Activated naive CD8-positive, alpha-beta T cell treated with anti-CD3 and anti-CD28 coated beads, Interleukin-2, amount 10 ng/mL, durations not matched to agents 7 days and 5 days (primary cell): ENCODE results near the gene RPTOR. TPM values are rescaled to one million over a fixed set of nuclear protein-coding genes. Genes with fewer than 3 reads are reported as not detected.
A peak's percentile ranks its signal among the peaks of the same experiment; 100 is the strongest.

Experiments
- ATAC-seq: fragments of 150-1000 bp; cut with Tn5 transposase; one replicate; pipeline ENCODE4 v1.10.0; 2021; ENCODE audit warnings: low read depth, moderate library complexity
- POLR2A ChIA-PET: fragments of 350-600 bp; sonication (Branson Sonifier 250); formaldehyde crosslinking; loops from one replicate; lab custom pipeline; 2021; ENCODE audit warnings: antibody characterized with exemption; lab: Charles Lee
- DNase-seq: peaks from one replicate; pipeline ENCODE4 v3.0.0; 2021
- H3K27ac Mint-ChIP-seq: one replicate; pipeline ENCODE4 v1.8.0; 2022; ENCODE audit warnings: mild to moderate bottlenecking, mixed read lengths
- H3K27me3 Mint-ChIP-seq: one replicate; pipeline ENCODE4 v1.8.0; 2022; ENCODE audit warnings: mild to moderate bottlenecking, moderate library complexity, mixed read lengths
- H3K36me3 Mint-ChIP-seq: one replicate; pipeline ENCODE4 v1.8.0; 2021; ENCODE audit warnings: mild to moderate bottlenecking, mixed read lengths
- H3K4me1 Mint-ChIP-seq: one replicate; pipeline ENCODE4 v1.8.0; 2021; ENCODE audit warnings: mixed read lengths
- H3K4me3 Mint-ChIP-seq: one replicate; pipeline ENCODE4 v1.8.0; 2022; ENCODE audit warnings: mild to moderate bottlenecking, moderate library complexity, mixed read lengths
- H3K9me3 Mint-ChIP-seq: one replicate; pipeline ENCODE4 v1.8.0; 2021; ENCODE audit warnings: mixed read lengths
- total RNA-seq, 2 experiments: library from RNA; stranded (reverse); gene quantifications; one replicate each; pipeline ENCODE4 v1.2.3, GENCODE V29; 2021

The RPTOR gene
- total RNA-seq, 2 experiments from 2014 or later: 43.2 to 43.8 TPM

DNA sequence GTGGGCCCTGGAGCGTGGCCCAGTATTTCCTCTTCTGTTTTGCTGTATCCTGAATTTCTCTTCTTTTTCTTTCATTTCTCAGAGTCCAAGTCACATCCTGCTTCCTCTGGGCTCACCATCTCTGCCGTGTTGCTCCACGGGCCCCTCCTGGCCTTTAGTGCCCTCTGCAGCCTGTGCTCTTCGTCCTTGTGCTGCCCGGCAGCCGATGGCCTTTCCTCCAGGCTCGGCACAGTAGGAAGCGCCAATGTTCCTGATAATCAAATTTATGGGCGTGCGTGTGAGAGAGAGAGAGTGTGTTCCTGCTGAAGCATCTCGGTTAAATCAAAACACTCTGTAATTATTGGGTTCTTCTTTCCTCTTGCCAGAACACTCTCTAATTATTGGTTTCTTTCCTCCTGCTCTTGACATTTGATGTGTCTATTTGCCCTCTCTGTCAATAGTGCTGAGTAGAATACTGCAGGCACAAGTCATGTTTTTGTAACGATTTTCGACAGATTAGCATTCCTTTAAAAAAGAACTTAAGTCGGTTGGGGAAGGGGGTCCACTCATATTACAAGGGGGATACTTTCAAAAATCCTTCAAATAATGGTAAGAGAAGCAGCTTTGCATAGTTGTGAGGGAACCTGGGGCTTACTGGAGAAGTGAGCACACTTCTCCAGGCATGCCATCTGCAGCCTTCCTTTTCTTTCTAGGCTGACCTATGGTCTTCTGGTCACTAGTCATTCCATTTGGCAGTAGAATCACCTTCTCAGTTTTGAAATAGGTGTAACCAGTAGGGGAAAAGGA, 126.6 kb downstream of the RPTOR start:
- DNase-seq (no peak), ATAC-seq (no peak)
- Mint-ChIP-seq H3K4me1 (peaks cover 59% of the 10 kb centered on the region), H3K36me3 (peaks cover 28% of the 10 kb centered on the region), H3K9me3 (no peaks in the 10 kb centered on the region), H3K27ac (peak overlapping the region; percentile 37), H3K4me3 (no peak overlapping the region), H3K27me3 (no peaks in the 10 kb centered on the region)
- POLR2A ChIA-PET: no interaction called here

DNA sequence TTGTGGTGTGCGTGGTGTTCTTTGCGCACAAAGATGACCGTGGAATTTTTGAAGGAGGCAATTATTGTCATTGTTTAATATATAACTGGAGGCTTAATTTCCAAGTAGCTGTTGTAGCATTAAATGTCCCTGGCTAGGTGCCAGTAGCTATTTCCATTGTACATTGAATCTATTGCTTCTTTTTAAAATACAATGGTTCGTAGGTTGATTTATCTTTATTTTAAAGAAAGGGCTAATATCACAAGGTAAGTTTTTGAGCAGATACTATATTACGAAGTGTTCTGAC, 127.1 kb downstream of the RPTOR start:
- H3K27me3 Mint-ChIP-seq: no peaks in the 10 kb centered on the region
- POLR2A ChIA-PET: no interaction called here
- peaks cover 57% of the 10 kb centered on the region for H3K4me1 Mint-ChIP-seq
- ATAC-seq (no peak), DNase-seq (no peak)
- H3K36me3 Mint-ChIP-seq: peaks cover 25% of the 10 kb centered on the region
- no peak overlapping the region for H3K27ac Mint-ChIP-seq
- H3K9me3 Mint-ChIP-seq: no peaks in the 10 kb centered on the region
- no peak overlapping the region for H3K4me3 Mint-ChIP-seq

DNA sequence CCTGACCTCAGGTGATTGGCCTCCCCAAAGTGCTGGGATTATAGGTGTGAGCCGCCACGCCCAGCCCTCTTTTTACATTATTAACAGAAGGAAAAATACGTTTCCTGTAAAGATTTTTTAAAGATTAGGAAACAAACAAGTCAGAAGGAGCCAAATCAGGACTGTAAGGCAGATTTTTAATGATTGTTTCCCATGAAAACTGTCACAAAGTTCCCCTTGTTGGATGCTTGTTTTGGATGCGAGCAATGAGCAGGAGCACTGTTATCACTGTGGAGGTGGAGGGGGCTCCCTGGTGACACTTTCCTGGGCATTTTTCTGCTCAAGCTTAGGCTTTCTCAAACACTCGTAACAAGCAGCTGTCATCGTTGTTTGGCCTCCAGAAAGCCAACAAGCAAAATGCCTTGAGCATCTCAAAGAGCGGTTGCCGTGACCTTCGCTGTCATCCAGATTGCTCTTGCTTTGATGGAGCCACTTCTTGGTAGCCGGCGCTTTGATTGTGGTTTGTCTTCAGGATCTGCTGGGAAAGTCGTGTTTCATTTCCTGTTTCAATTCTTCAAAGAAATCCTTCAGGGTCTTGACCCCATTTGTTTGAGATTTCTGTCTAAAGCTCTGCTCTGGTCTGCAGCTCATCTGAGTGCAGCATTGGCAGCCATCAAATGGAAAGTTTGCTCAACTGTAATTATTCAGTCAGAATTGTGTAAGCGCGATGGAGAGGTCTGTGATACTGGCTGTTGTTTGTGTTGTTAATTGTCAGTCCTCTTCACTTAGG, 128.7 kb downstream of the RPTOR start:
- ATAC-seq (peak; percentile 73), DNase-seq (no peak)
- no peaks in the 10 kb centered on the region for H3K27me3 Mint-ChIP-seq
- peak overlapping the region; percentile 68 for H3K27ac Mint-ChIP-seq
- H3K4me1 Mint-ChIP-seq: peaks cover 56% of the 10 kb centered on the region
- H3K4me3 Mint-ChIP-seq: peak overlapping the region; percentile 49
- no peaks in the 10 kb centered on the region for H3K9me3 Mint-ChIP-seq
- H3K36me3 Mint-ChIP-seq: peaks cover 19% of the 10 kb centered on the region
- POLR2A ChIA-PET: no interaction called here

DNA sequence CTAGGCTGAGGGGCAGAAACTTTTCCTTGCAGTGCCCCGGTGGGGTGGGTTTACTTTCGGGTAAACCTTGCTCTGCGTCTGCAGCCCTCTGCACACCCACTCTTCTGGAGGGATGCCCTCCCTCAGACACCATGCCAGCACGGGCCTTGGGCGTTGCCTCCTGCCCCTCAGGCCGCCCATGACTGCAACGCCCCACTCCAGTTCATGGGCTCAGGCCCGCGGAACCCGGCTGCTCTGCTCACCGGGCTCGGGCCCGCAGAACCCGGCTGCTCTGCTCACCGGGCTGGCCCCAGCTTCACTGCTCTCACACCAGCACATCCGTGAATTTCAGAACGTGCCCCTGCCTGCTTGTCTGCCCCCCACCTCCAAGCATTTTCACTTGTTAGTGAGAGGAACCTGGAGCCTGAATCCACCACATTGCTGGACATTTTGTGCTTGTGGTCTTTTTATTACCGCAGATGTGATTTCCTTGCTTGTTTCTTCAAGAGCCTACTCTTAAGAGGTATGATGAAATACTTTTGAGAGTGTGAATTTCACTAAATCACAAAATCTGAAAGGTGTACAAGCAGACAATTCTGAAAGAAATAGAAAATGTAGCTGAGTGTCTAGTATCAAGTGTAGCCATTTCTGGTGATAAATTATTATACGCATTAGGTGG, 130.9 kb downstream of the RPTOR start:
- no peak for ATAC-seq
- no peak for DNase-seq
- no peaks in the 10 kb centered on the region for H3K27me3 Mint-ChIP-seq
- no peaks in the 10 kb centered on the region for H3K9me3 Mint-ChIP-seq
- H3K36me3 Mint-ChIP-seq: peaks cover 12% of the 10 kb centered on the region
- H3K4me1 Mint-ChIP-seq: peaks cover 59% of the 10 kb centered on the region
- peak overlapping the region; percentile 73 for H3K27ac Mint-ChIP-seq
- POLR2A ChIA-PET: no interaction called here
- no peak overlapping the region for H3K4me3 Mint-ChIP-seq

DNA sequence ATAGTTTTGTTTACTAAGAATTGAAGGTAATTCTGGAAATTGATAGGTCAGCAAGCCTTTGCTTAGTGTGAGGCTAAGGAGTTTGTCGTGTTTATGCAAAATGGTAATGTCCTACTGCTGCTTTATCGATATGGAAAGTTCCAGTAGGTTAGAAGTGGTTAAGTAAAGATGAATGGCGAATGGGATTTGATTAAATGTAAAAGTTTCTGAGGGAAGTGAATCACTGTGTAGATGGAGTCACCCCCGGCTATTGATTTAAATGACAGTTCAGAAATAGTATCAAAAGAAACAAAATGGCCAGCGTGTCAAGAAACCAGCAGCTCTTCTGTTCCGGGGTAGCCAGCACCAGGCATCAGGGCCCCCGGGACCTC, 131.4 kb downstream of the RPTOR start:
- POLR2A ChIA-PET: no interaction called here
- no peaks in the 10 kb centered on the region for H3K27me3 Mint-ChIP-seq
- DNase-seq (no peak), ATAC-seq (no peak)
- H3K9me3 Mint-ChIP-seq: no peaks in the 10 kb centered on the region
- H3K27ac Mint-ChIP-seq: peak overlapping the region; percentile 73
- H3K36me3 Mint-ChIP-seq: peaks cover 9% of the 10 kb centered on the region
- H3K4me3 Mint-ChIP-seq: no peak overlapping the region
- peaks cover 54% of the 10 kb centered on the region for H3K4me1 Mint-ChIP-seq

DNA sequence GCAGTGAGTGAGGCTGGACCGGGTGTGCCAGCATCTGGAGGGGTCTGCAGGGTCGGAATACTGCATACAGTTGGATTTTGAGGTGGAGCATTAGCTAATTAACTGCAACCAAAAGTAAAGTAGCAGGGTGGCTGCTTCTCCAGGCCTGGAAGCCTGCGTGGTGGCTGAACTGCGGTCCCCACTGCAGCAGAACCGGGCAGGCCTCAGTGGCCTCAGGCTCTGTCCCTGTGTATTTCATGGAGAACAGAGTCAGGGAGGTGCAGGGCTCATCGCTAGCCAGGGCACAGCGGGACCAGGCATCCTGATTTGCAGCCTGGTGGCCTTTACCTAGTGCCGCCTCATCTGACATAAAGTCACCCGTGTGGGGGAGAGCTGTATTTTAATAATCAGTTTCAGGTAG, 131.9 kb downstream of the RPTOR start:
- no peak overlapping the region for H3K4me3 Mint-ChIP-seq
- H3K36me3 Mint-ChIP-seq: peaks cover 6% of the 10 kb centered on the region
- H3K27ac Mint-ChIP-seq: no peak overlapping the region
- POLR2A ChIA-PET: no interaction called here
- peaks cover 49% of the 10 kb centered on the region for H3K4me1 Mint-ChIP-seq
- ATAC-seq: no peak
- H3K9me3 Mint-ChIP-seq: no peaks in the 10 kb centered on the region
- no peaks in the 10 kb centered on the region for H3K27me3 Mint-ChIP-seq
- no peak for DNase-seq

DNA sequence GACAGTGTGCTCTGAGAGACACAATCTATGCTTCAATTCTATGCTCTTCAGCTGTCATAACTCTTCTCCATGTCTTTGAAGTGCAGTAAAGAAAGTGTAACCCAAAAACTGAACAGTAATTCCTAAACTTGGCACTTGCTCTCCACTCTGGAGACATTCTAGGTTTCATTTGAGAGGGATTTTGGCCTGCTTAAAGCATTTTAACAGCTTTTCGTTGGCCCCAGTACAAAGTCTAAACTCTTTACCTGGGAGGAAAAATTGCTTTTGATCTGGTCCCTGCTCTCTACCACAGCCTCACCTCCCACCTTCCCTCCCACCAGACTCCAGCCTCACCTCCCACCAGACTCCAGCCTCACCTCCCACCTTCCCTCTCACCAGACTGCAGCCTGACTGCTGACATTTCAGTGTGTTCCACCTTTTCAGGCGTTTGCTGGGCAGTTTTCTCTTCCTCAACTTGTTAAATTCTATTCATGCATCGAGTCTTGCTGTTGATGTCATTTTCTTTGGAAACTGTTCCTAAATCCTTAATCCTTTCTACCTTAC, 132.6 kb downstream of the RPTOR start:
- ATAC-seq (no peak), DNase-seq (no peak)
- peak overlapping the region; percentile 66 for H3K27ac Mint-ChIP-seq
- H3K9me3 Mint-ChIP-seq: no peaks in the 10 kb centered on the region
- POLR2A ChIA-PET: no interaction called here
- no peak overlapping the region for H3K4me3 Mint-ChIP-seq
- peaks cover 51% of the 10 kb centered on the region for H3K4me1 Mint-ChIP-seq
- H3K27me3 Mint-ChIP-seq: no peaks in the 10 kb centered on the region
- peaks cover 6% of the 10 kb centered on the region for H3K36me3 Mint-ChIP-seq

DNA sequence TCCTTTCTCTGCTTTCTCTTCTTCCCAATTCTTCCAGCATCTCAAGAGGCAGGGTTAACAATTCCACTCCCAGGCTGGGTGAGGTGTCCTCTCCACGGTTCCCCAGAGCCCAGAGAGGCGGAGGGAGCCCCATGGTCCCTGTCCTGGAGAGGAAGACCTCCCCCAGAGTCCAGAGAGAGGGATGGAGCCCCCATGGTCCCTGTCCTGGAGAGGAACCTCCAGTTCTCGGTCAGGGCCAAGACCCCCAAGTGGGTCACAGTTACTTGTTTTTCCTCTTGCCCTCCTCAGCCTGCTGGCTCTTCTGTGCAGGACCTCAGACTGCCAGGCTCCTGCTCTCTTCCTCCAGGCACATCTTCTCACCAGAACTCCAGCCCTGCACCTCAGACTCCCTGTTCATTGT, 135.2 kb downstream of the RPTOR start:
- H3K4me1 Mint-ChIP-seq: peaks cover 37% of the 10 kb centered on the region
- DNase-seq (no peak), ATAC-seq (peak; percentile 11)
- POLR2A ChIA-PET: no interaction called here
- H3K27me3 Mint-ChIP-seq: no peaks in the 10 kb centered on the region
- peak overlapping the region; percentile 67 for H3K4me3 Mint-ChIP-seq
- H3K9me3 Mint-ChIP-seq: no peaks in the 10 kb centered on the region
- peaks cover 6% of the 10 kb centered on the region for H3K36me3 Mint-ChIP-seq
- peak overlapping the region; percentile 91 for H3K27ac Mint-ChIP-seq

DNA sequence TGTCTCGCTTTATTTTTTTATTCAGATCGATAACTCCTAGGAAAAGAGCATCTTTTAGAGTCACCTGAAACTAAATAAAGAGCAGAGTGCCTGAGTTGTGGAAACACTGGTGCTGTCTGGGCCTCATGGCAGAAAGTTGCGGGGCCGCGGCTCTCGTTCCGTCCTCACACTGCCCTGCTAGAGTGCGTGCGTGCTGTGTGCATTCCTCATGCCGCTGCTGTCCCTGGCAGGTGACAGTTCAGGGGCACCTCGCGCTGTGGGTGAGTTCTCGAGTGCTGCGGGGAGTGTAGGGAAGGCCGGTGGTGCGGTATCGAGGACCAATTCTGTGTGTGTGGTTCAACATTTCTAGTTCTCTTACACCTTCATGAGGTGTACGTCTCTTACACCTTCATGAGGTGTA, 136.6 kb downstream of the RPTOR start:
- Mint-ChIP-seq H3K4me3 (no peak overlapping the region), H3K4me1 (peaks cover 34% of the 10 kb centered on the region), H3K27me3 (no peaks in the 10 kb centered on the region), H3K9me3 (no peaks in the 10 kb centered on the region), H3K27ac (no peak overlapping the region), H3K36me3 (peaks cover 7% of the 10 kb centered on the region)
- DNase-seq (no peak), ATAC-seq (no peak)
- POLR2A ChIA-PET: no interaction called here

DNA sequence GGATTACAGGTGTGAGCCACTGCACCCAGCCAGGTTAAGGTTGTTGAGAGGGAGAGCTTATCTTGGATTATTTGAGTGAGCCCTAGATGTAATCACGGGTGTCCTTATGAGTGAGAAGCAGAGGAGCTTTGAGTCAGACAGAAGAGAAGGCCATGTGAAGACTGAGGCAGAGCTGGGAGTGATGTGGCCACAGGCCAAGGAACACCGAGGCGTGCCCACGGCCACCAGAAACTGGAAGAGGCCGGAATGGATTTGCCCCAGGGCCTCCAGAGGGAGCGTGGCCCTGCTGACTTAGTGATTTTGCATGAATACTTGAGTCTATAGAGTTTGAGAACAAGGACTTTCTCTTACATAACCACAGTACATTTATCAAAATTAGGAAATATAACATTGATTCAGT, 137.7 kb downstream of the RPTOR start:
- H3K4me3 Mint-ChIP-seq: no peak overlapping the region
- H3K9me3 Mint-ChIP-seq: no peaks in the 10 kb centered on the region
- POLR2A ChIA-PET: no interaction called here
- peaks cover 11% of the 10 kb centered on the region for H3K36me3 Mint-ChIP-seq
- no peak for ATAC-seq
- DNase-seq: no peak
- peak overlapping the region; percentile 37 for H3K27ac Mint-ChIP-seq
- no peaks in the 10 kb centered on the region for H3K27me3 Mint-ChIP-seq
- peaks cover 35% of the 10 kb centered on the region for H3K4me1 Mint-ChIP-seq

DNA sequence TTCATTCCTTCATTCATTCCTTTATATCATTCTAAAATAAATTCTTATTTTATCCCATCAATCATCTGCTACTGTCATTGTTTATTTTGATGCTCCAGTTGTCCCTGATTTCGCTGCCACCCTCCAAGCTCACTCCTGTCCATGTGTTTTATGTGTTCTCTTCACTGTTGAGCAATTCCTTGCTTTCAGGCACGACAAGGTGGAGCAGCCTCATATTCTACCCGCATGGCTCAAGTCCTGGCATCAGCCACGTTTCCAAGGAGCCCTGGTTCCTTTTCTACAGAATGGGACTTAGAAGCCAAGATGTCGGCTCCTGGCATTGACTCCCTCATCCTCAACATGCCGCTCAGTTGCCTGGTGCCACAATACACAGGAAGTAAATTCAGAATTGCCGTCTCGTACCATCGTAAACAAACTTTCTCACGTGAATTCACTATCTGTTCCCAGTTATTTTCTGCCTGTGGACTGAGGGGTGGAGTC, 139.0 kb downstream of the RPTOR start:
- no peak overlapping the region for H3K27ac Mint-ChIP-seq
- DNase-seq: no peak
- no peaks in the 10 kb centered on the region for H3K9me3 Mint-ChIP-seq
- ATAC-seq: no peak
- H3K4me3 Mint-ChIP-seq: no peak overlapping the region
- H3K36me3 Mint-ChIP-seq: peaks cover 15% of the 10 kb centered on the region
- no peaks in the 10 kb centered on the region for H3K27me3 Mint-ChIP-seq
- POLR2A ChIA-PET: no interaction called here
- peaks cover 27% of the 10 kb centered on the region for H3K4me1 Mint-ChIP-seq

DNA sequence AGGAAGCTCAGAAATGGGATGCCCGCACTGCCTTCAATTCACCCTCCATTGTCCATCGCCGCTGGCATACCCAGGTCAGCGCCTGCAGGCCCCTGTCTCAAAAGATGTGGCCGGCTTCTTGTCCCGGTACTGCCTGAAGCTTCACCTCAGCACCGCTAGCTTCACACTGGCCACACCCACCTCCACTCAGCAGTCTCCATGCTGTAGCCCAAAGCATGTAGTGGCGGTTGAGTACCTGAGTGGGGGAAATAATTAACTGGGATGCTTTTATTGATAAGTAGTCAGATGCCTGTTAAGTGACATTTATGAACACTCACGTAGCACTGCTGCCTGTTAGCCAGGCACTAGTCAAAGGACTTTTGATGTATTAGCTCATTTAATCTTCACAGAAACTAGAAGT, 143.2 kb downstream of the RPTOR start:
- Mint-ChIP-seq H3K36me3 (peaks cover 22% of the 10 kb centered on the region), H3K4me3 (no peak overlapping the region), H3K4me1 (peaks cover 20% of the 10 kb centered on the region), H3K27ac (no peak overlapping the region), H3K27me3 (no peaks in the 10 kb centered on the region), H3K9me3 (no peaks in the 10 kb centered on the region)
- no peak for ATAC-seq
- POLR2A ChIA-PET: interaction anchor here (1.4 kb wide), 1 partner anchor 19 kb away, joined by 5 read pairs; no protein-coding TSS in a partner anchor
- no peak for DNase-seq

DNA sequence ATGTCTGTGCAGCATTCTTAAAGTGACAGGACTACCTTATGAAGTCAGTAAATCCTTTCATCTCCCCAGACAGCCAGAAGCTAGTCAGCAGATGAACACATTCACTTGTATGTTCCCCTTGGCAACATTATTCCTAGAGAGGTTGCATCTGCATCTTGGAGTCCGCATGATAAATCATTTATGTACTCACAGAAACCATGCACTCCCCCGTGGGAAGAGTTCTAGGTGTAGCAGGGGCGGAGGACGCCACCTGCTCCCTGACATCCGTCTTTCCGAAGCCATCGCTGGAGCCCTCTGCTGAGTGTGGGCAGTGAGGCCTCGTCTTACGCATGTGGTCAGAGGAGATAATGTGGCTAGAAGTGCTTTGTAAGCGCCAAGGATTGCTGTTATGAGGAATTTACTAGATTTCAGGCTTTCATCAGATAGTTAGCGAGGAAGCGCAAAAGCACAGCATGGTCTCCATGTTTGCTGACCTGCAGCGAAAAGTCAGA, 144.5 kb downstream of the RPTOR start:
- DNase-seq (no peak), ATAC-seq (no peak)
- H3K27ac Mint-ChIP-seq: no peak overlapping the region
- H3K36me3 Mint-ChIP-seq: peaks cover 22% of the 10 kb centered on the region
- peaks cover 20% of the 10 kb centered on the region for H3K4me1 Mint-ChIP-seq
- POLR2A ChIA-PET: no interaction called here
- no peaks in the 10 kb centered on the region for H3K9me3 Mint-ChIP-seq
- H3K27me3 Mint-ChIP-seq: no peaks in the 10 kb centered on the region
- no peak overlapping the region for H3K4me3 Mint-ChIP-seq
